NK-92 treated with Interleukin-12 subunit alpha and Interleukin-12 subunit beta, amount 100 ng/mL, for 24 hours (cell line): ENCODE results near the gene RBBP8NL.

ENCODE experiments used
- DNase-seq: peaks from one replicate; lab custom pipeline; 2025; lab: John Stamatoyannopoulos, UW

RBBP8NL gene, protein sequence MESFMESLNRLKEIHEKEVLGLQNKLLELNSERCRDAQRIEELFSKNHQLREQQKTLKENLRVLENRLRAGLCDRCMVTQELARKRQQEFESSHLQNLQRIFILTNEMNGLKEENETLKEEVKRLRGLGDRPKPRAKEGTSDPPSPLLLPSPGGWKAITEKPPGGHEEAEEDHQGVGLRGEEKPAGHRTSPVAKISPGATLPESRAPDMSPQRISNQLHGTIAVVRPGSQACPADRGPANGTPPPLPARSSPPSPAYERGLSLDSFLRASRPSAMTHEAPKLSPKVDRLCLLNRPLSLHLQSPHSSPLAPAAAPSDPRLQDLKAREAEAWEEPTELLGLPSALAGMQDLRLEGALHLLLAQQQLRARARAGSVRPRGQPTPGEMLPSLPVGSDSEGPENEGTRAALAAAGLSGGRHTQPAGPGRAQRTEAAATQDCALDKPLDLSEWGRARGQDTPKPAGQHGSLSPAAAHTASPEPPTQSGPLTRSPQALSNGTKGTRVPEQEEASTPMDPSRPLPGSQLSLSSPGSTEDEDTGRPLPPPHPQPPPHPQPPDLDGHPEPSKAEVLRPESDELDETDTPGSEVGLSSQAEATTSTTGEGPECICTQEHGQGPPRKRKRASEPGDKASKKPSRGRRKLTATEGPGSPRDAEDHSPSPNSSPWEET

DNA sequence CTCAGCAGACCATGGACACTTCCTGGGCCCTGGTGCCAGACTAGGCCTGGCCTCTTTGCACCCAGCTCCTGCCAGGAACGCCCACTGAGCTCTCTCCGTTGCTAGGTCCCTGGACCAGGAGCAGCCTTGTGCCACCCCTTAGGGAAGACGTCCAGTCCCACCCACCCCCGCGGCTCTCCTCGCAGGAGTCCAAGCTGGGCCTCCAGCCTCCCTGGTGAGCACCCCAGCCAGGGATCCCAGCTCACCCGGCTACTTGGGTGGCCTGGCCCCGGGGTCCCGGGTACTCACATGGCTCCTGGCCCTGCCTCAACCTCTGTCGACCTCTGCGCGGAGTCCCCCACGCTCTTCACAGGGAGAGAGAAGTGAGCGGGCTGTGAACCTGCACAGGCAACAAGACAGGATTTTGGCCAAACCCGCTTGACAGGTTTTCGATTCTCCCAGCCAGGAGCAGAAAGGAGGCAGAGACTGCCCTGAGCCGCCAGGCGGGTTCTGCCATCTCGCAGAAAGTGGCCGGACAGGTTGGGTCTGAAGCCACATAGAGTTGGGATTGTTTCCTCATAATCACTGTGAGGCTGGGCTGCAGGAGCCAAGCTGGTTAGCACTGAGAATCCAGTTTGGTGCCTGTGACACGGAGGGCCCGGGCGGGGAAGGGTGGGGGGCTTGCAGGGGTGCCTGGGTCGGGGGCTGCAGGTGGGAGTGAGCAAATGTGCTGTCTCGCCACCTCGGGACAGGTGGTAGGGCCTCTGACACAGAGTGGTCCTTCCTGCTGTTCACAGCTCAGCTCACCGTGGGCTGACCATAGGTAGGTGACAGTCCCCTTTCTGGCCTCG, at the start of gene RBBP8NL:
Gene RBBP8NL (minus strand): TSS at position 368 of the 830 bp plus-strand sequence. CDS start 7,892 bp downstream, outside the sequence.
- DNase-seq = no peak

DNA sequence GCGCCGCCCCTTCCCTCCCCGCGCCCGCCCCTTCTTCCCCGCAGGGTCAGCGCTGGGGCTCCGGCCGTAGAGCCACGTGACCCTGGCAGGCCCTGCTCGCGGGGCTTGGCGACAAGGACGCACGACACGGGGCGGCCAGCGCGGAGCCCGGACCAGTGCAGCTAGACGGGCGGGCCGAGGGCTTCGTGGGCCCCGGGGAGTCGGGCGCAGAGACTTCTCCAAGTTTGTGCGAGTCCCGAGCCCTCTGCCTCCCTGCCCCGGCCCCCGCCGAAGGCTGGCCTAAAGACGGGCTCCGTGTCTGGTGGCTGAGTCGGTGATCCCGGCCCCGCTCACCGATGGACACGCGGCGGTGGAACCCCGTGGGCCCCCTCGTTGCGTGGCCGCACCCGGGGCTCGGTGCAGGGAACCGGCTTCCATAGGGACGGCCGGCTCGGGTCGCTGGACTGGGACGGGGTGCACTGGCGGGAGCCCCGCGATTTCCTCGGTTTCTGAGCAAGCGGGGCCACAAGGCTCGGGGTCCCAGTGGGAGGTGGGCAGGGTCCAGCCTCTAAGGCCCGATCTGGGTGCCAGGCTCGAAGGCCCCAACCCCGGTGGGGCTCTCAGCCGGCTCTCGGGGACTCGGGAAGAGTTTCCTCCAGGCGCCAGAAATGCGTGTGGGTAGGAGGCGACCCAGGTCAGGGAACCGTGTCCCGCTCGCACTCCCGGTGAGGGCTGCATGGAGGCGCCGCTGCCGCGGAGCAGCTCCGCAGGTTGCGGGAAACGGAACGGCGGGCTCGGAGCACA, 48.9 kb upstream of the RBBP8NL start:
- no peak for DNase-seq

DNA sequence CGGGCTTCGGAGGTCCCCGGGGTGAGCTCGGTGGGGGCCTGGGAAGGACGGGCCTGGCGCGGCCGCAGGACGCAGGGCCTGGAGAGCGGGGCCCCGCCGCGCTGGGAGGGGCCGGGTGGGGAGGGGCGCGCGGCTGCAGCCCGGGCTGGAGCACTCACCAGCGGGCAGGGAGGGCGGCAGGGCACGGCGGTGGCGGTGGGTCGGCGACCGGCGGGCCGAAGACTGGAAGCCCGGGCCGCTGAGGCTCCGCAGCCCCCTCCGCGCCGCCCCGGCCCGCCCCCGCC, 48.4 kb upstream of the RBBP8NL start, which contains the start of gene GATA5:
Gene GATA5 (minus strand): TSS at position 224 of the 284 bp plus-strand sequence. CDS start 474 bp downstream, outside the sequence.
- no peak for DNase-seq

DNA sequence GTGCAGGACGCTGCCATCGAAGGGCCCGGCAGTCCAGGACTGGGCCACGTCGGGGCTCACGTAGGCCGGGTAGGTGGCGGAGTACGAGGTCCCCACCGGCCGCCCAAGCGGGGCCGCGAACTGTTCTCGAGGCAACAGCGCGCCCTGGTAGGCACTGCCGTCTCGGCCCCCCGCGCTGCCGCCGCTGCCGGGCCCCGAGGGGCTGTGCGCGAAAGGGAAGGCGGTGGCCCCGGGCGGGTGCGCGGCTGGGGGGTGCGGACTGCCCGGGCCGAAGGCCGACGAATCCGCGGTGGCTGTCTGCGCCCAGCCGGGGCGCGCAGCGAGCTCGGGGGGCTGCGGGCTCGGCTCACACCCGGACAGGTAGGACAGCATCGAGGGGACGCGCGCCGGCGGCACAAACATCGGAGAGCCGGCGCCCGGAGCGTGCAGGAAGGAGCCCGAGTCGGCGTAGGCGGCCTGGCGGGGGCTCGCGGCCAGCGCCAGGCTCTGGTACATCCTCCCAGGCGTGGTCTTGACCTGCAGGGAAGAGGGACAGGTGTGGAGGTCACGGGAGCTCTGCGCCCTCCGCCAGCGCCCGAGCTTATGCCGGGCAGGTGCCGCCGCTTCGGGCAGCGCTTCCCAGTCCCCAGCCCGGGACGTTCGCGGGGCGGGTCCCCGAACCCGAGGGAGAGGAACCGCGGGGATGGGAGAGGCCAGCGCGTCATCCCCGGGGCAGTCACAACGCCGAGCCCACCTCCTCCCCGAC, 47.9 kb upstream of the RBBP8NL start:
- no peak for DNase-seq

DNA sequence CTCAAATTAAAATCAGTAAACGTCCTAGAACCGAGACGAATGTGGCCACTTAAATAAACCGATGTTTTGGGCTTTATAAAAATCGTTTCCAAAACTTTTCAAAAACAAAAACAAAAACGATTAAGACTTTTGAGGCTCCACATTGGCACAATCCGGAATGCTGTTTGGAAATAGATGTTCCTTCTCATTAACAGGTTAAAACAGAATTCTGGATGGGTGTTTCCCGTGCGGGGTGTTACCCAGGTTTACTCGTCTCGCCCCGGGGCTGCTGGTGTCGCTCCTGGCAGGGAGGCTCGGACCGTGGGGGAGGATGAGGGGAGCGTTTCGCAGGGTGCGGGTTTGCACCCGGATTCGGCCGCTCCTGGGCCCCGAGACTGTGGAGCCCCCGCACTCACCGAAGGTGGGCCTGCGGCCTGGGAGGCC, 47.3 kb upstream of the RBBP8NL start:
- no peak for DNase-seq

DNA sequence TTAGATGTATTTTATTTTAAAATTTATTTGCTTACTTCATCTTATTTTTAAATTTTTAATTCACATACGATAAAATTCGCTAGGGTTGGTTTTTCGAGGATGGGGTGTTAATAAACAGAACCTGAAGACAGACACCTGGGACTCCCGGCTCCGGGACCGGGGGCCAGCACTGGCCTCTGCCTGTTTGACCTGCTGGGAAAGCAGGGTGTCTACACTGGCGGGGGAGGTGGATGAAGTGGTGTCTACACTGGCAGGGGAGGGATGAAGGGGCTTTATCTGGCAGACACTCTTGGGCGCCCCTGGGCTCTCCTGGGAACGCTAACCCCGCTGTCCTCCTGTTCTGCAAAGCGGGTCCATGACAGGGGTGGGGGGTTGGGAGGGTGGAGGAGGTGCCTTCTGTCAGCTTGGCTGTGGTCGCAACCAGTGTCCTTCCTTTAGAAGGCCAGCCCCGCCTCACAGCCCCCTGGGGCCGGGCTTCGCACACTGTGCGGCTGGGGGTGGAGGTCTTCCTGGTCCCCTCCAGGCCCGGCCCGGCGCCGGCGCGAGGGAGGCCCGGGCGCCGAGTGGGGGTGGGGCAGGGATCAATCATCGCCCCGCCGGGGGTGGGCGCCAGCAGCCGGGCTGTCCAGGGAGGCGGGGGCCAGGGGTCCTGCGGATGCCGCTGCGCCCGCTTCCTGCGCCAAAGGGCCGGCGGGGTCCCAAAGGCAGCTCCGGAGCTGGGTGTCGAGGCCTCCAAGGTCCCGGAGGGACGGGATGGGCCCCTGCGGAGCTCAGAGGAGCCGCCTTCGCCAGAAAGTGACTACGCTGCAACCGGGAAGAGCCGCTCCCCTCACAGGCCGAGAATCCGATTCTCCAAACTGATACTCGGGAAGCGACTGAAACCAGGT, 46.6 kb upstream of the RBBP8NL start:
- DNase-seq = no peak

DNA sequence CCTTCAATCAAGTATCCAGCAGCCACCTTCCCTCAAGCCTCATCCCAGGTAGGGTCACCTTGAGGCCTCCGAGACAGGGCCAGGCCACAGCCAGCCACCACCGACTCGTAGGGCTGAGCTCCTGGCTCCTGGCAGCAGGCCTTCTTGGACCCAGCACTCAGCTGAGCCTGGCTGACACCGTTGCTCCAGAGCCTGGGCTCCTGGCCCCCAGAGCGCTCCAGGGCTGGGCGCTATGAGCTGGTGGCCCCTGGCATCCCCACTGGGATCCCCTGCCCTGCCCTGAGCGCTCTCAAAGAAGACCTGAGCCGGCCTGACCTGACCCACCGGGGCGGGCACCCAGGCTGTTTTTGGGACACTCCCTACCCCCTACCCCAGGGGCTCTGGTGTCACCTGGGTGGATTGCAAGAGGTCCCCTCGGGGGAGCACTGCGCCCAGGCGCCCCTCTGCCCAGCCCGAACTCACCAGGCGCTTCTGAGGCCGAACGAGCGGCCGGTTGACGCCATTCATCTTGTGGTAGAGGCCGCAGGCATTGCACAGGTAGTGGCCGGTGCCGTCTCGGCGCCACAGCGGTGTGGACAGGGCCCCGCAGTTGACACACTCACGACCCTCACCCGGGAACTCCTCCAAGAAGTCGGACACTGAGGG, 45.7 kb upstream of the RBBP8NL start:
- no peak for DNase-seq

DNA sequence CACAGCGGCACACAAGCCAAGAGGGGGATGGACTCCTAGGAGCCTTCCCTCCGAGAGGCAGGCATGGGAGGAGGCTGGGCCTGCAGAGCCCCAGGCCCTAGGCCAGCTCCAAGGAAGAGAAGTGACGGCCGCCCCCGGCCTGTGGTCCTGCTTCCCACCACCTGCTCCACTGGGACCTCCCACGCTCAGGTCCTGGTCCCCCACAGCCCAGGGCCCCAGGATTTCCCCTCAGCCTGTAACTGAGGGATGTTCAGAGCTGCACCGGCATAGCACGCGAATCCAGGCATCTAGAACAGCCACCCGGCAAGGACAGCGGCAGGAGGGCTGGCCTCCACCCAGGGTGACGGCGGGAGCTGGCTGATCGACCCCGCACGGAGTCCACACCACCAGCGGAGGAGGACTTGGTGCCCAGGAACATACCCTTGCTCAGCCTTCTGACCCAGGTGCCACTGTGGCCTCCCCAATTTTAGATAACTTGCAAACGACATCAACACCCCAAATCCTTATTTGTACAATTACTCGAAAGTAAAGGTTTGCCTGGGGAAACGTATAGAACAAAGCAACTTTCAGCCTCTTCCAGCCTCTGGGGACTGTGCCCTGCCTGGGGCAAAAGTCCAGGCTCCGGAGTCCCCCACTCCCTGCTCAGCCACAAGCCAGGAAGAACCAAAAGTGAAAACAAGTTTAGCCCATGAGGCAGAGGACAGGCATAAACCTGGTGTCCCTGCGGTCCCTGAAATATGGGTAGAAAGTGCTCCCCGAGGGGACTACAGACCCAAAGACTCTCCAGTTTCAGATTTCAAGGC, 45.0 kb upstream of the RBBP8NL start:
- DNase-seq = no peak

DNA sequence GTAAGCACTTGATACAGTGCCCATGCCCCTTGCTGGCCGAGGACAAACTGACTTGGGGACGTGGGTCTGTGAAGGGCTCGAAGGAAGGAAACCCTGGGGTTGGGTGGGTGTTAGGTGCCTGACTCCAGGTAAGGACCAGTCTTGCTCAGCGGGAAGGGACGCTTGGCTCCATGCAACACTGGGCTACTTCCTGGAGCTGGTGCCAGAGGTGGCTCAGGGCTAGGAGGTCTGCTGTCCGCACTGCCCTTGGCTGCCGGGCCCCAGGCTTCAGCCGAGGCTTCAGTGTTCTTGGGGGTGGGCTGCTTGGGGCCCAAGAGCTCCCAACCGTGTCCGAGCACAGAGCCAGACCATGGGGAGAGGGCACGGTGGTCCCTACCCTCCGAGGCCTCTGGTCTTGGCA, 43.1 kb upstream of the RBBP8NL start:
- DNase-seq = no peak

DNA sequence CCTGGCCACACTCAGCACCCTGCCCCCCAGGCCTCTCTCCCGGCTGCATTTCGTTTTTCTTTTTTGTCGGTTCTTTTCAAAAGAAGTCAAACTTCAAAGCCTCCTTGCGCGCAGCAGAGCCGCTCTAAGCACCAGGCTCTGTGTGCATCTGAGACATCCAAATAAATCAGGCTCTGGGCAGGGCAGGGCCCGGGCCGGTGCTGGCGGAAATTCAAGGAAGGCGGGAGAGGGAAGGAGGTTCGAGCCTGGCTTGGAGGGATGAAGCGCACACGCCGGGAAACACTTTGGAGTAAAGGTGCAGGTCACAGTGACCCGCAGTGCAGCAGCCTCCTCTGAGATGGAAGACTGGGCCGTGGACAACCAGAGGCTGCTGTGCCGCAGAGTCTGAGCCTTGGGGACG, 42.7 kb upstream of the RBBP8NL start:
- DNase-seq = no peak

DNA sequence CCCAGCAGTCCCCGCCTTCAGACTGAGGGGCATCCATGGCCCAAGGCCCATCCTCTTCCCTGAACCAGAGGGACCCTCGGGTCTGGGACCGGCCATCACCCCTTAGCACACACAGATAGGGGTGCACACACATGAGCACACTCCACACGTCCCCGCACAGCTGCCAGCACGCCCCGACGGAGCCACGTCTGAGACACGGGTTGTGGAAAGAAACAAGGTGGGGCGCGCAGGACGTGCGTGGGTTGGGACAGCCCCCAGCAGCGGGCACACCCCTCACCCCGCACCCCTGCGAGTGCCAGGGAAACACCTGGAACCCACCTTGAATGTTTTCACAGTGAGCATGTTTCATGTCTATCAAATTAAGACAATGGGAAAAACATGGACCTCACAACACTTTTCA, 42.0 kb upstream of the RBBP8NL start:
- no peak for DNase-seq

DNA sequence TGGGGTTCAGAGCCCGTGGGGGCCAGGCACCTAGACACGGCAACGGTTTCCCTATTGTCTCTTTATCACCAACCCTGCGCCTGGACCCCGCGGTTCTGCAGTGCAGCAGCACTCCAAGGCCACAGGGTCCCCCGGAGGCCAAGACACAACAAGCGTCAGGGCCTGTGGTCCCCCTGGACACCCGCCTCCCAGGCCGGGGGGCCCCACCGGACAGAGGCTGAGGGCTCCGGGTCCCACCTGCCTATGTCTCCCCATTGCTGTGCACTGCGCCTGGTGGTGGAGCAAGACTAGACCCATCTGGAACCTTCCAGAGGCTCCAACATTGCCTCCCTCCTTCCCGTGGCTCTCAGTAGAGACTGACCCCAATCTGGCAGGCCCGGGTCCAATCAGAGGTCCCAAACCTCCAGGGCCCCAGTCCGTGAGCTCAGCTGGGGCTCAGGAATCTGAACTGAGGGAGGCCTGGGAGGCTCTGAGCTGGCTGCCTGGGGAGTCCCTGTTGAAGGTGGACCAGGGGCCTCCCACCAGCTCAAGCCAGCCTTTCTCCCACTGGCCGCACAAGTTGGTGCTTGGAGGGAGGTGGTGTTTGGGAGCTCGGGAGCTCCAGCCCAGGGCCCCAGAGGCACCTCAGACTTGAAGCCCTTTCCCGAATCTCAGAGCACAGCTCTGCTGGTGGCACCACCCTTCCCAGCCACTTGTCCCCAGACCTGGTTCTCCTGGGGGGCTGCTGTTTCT, 39.6 kb upstream of the RBBP8NL start:
- no peak for DNase-seq

DNA sequence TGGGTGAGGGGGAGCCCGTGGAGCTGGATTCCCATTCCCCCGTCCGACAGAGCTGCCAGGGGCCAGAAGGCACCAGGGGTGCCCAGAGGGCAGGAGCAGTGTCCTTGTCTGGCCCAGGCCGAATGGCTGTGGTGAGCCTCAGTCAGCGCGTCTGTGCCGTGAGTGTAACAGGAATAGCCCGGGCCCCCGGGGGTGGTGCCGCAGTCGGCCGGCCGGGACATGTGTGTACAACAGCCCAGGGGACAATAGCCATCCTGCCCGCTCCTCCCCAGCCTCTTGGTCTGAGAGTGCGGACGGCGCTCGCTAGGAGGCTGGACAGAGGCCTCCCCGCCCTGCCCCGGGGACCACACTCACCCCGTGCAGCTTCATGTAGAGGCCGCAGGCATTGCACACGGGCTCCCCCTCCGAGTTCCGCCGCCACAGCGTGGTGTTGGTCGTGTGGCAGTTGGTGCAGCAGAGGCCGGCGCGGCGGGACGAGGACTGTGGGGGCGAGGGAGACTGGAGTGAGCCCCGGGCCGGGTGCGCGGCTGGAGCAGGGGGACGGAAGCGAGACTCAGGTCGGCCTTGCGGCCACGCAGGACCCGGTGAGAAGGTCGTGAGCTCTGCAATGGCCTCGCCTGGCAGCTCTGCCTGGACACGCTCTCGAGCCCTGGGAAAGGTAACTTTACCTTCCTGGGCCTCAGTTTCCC, 38.9 kb upstream of the RBBP8NL start:
- no peak for DNase-seq

DNA sequence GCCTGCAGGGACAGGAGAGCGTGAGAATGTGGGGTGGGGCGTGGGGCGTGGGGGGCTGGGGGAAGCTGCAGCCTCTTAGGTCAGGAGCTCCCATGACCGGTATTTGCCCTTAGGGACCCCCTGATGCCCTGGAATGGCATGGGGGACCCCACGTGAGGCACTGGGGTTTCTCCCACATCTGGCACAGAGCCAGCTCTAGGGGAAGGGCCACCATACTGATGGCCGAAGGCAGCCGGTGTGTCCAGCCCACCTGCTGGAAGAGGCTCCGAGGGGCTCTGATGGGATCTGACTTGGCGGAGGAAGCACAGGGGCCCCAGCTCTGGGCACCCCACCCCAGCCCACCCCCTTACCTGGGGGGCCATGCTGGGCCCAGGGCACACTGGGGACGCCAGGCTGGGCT, 37.7 kb upstream of the RBBP8NL start:
- no peak for DNase-seq

DNA sequence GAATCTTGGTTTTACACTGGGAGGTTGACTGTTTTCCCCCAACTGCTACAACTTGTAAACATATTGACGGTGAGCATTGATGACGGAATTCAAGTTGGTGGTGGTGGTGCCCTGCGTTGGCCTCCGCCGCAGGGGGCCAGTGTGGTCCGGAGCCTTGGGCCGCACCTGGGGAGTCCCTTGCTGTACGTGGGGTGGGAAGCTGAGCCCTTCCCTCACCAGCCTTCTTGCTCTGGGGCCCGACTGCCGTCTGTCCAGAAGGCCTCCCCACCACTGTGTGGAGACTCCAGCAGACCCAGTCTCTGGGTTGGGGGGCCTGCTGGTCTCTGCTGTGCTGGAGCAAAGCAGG, 37.1 kb upstream of the RBBP8NL start:
- DNase-seq = no peak

DNA sequence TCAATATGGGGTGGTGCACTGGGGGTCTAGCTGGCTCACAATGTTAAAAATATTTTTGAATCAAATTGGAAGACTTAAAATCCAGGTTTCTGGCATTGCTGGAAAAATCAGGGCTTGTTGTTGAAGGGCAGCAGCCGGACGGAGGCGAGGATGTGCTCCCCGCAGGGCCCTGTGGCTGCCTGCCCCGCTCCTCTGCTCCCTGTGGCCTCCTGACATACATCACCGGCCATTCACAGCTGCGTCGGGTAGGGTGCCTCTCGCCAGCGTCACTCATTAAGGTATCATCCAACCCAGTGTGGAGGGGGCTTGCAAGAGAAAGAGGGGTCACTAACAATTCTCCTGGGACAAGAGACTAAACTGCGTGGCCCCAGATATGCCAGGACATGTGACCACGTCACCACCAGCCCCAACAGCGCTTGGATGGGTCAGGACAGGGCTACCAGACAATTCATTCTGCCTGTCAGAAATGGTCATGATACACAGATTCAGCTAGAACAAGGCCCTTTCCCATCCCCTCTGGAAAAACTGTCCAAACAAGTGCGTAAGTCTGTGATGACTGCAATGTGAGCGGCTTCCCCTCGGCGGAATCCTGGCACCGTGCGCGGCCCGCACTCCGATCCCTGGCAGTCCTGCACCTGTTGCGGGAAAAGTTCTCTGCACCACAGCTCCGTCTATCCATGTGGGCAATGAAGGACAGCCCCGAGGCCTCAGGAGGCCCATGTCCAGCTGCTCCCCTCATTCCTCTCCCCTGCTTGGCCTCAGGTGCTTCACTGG, 36.5 kb upstream of the RBBP8NL start:
- no peak for DNase-seq
